OCI-LY7 (cell line): ENCODE measurements around the gene NENF.

Experiments
- CTCF ChIP-seq: fragments of 200-600 bp; sonication (generic); conservative IDR thresholded peaks from 2 replicates; pipeline ENCODE4 v1.5.1; 2014; ENCODE audit warnings: mild to moderate bottlenecking, antibody characterized with exemption, low read length, moderate library complexity, mixed read lengths
- EZH2phosphoT487 ChIP-seq: fragments of 200-600 bp; sonication (generic); IDR thresholded peaks from 2 replicates; pipeline ENCODE4 v1.6.1; 2018; ENCODE audit warnings: low read depth, borderline replicate concordance, mild to moderate bottlenecking, mixed run types, antibody characterized with exemption, low read length, moderate library complexity, mixed read lengths

GRCh38 chr1:212454741-212455140, 22.0 kb downstream of the NENF start:
- TF ChIP-seq CTCF (no peak), EZH2phosphoT487 (no peak)
